A673 (cell line): ENCODE data around the gene PIGH. TPM values are rescaled to one million over a fixed set of nuclear protein-coding genes. Genes with fewer than 3 reads are reported as not detected.

Experiments
- BruUV-seq: library from RNA; stranded (reverse); fragments of 400-500 nt; replicated peaks from 2 replicates; lab custom pipeline; 2021; lab: Mats Ljungman, UMichigan
- CTCF ChIA-PET: fragments of 300-600 bp; sonication (Branson Sonifier 250); formaldehyde crosslinking; loops from one replicate; lab custom pipeline; 2022; ENCODE audit warnings: antibody characterized with exemption; lab: Charles Lee
- POLR2A ChIA-PET: fragments of 300-600 bp; sonication (Branson Sonifier 250); formaldehyde crosslinking; loops from one replicate; lab custom pipeline; 2022; ENCODE audit warnings: antibody characterized with exemption; ENCODE audit not compliant: low non-redundant PET; lab: Charles Lee
- DNase-seq: peaks from one replicate; pipeline ENCODE4 v3.0.0-alpha.2; 2015; ENCODE audit warnings: low spot score
- H3K27ac ChIP-seq: fragments of 200-600 bp; sonication (generic); 2 replicates; pipeline ENCODE4 v1.5.1; 2016; ENCODE audit warnings: mixed run types, low read depth, mild to moderate bottlenecking, mixed read lengths, antibody characterized with exemption, low read length; ENCODE audit not compliant: poor library complexity, severe bottlenecking
- H3K27me3 ChIP-seq: fragments of 200-600 bp; sonication (generic); replicated peaks from 2 replicates; pipeline ENCODE4 v1.6.1; 2017; ENCODE audit warnings: mixed run types, low read depth, mild to moderate bottlenecking, mixed read lengths, antibody characterized with exemption, low read length; ENCODE audit not compliant: insufficient read depth, poor library complexity
- H3K36me3 ChIP-seq: fragments of 200-600 bp; sonication (generic); 2 replicates; pipeline ENCODE4 v1.6.1; 2016; ENCODE audit warnings: mixed run types, mild to moderate bottlenecking, mixed read lengths, antibody characterized with exemption, low read length; ENCODE audit not compliant: insufficient read depth, poor library complexity, severe bottlenecking
- H3K4me1 ChIP-seq: fragments of 200-600 bp; sonication (generic); 2 replicates; pipeline ENCODE4 v1.6.1; 2017; ENCODE audit warnings: mixed run types, mild to moderate bottlenecking, mixed read lengths, antibody characterized with exemption, low read length; ENCODE audit not compliant: insufficient read depth, poor library complexity, severe bottlenecking
- H3K4me3 ChIP-seq: fragments of 200-600 bp; sonication (generic); 2 replicates; pipeline ENCODE4 v1.5.1; 2016; ENCODE audit warnings: low read depth, mixed run types, mild to moderate bottlenecking, mixed read lengths, low read length; ENCODE audit not compliant: poor library complexity, severe bottlenecking
- H3K9me3 ChIP-seq: fragments of 200-600 bp; sonication (generic); 2 replicates; pipeline ENCODE4 v1.6.1; 2016; ENCODE audit warnings: mixed run types, low read depth, mild to moderate bottlenecking, mixed read lengths, antibody characterized with exemption, low read length; ENCODE audit not compliant: poor library complexity, severe bottlenecking
- EZH2 ChIP-seq: fragments of 200-600 bp; sonication (generic); IDR thresholded peaks from 2 replicates; pipeline ENCODE4 v1.6.1; 2017; ENCODE audit warnings: borderline replicate concordance, low read depth, mild to moderate bottlenecking, mixed read lengths, antibody characterized with exemption, low read length; ENCODE audit not compliant: poor library complexity, severe bottlenecking
- intact Hi-C: fragments of 100-400 bp; cut with micrococcal nuclease; formaldehyde crosslinking; loops from one replicate; pipeline ENCODE4 v1.10.0; 2022; ENCODE audit not compliant: unreplicated experiment
- total RNA-seq: library from RNA; stranded (reverse); gene quantifications from 2 replicates; pipeline ENCODE4 v1.2.3, GENCODE V29; 2021
- TF ChIP-seq, protein P1 (sequence below): fragments of 300-800, 200-600 bp; sonication (generic); conservative IDR thresholded peaks from 2 replicates; pipeline ENCODE4 v1.5.1; 2017; ENCODE audit warnings: low read depth, mild to moderate bottlenecking, antibody characterized with exemption, low read length, moderate library complexity, mixed read lengths

PIGH gene
- total RNA-seq, 1 experiment from 2014 or later, result 25.7 TPM

- intact Hi-C loops, result loop anchor here (1.0 kb wide), 2 partner anchors 83 to 120 kb away; no protein-coding TSS in a partner anchor
- H3K4me1 ChIP-seq, result no peaks in the 10 kb centered on the region
- H3K27ac ChIP-seq, result no peak overlapping the region
- no peaks in the 10 kb centered on the region for H3K9me3 ChIP-seq
- H3K4me3 ChIP-seq, result no peak overlapping the region
- no TSS peak for BruUV-seq
- CTCF ChIA-PET, result interaction anchor here (0.6 to 2.1 kb wide), 3 partner anchors 83 to 120 kb away, joined by 3 to 23 read pairs (median 11); no protein-coding TSS in a partner anchor
- POLR2A ChIA-PET, result no interaction called here
- DNase-seq, result peak; percentile 41
- no peaks in the 10 kb centered on the region for H3K27me3 ChIP-seq
- H3K36me3 ChIP-seq, result peaks cover 3% of the 10 kb centered on the region
- TF ChIP-seq, protein P1, sequence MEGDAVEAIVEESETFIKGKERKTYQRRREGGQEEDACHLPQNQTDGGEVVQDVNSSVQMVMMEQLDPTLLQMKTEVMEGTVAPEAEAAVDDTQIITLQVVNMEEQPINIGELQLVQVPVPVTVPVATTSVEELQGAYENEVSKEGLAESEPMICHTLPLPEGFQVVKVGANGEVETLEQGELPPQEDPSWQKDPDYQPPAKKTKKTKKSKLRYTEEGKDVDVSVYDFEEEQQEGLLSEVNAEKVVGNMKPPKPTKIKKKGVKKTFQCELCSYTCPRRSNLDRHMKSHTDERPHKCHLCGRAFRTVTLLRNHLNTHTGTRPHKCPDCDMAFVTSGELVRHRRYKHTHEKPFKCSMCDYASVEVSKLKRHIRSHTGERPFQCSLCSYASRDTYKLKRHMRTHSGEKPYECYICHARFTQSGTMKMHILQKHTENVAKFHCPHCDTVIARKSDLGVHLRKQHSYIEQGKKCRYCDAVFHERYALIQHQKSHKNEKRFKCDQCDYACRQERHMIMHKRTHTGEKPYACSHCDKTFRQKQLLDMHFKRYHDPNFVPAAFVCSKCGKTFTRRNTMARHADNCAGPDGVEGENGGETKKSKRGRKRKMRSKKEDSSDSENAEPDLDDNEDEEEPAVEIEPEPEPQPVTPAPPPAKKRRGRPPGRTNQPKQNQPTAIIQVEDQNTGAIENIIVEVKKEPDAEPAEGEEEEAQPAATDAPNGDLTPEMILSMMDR, result peak; percentile 68
- no peak for TF ChIP-seq EZH2
These were observed 16.1 kb downstream of the PIGH start for GRCh38 chr14:67583711-67584644.

GRCh38 chr14:67582061-67582460 lies 18.0 kb downstream of the PIGH start:
- ChIA-PET POLR2A (no interaction called here), CTCF (interaction anchor here (0.7 to 1.0 kb wide), 3 partner anchors 37 to 122 kb away, joined by 3 to 4 read pairs (median 4); no protein-coding TSS in a partner anchor)
- H3K4me3 ChIP-seq, result no peak overlapping the region
- H3K27ac ChIP-seq, result no peak overlapping the region
- H3K27me3 ChIP-seq, result no peaks in the 10 kb centered on the region
- TF ChIP-seq, protein P1, result no peak
- no TSS peak for BruUV-seq
- H3K36me3 ChIP-seq, result no peaks in the 10 kb centered on the region
- no peaks in the 10 kb centered on the region for H3K9me3 ChIP-seq
- no peak for DNase-seq
- no peaks in the 10 kb centered on the region for H3K4me1 ChIP-seq
- intact Hi-C loops, result no loop called here

DNA sequence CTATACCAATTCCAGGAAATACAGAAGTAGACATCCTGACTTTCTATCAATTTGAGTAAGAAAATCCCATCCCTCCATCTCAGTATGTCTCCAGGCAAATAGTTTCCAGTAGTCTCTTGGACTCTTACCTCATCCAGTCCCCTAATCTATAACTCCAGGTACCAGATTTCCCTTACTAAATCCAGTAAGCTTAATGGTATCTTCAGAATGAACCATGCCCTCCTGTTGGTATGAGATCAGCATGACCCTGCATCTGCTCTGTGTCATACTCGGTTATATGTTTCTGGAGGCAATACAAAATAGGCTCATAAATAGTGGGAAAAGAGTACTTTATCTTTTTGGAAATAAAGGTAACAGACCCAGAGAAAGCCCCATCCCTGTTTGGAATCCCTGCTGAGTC lies 18.4 kb downstream of the PIGH start:
- Histone ChIP-seq H3K27ac (no peak overlapping the region), H3K4me1 (no peaks in the 10 kb centered on the region), H3K4me3 (no peak overlapping the region), H3K36me3 (no peaks in the 10 kb centered on the region), H3K27me3 (no peaks in the 10 kb centered on the region), H3K9me3 (no peaks in the 10 kb centered on the region)
- intact Hi-C loops, result no loop called here
- no peak for DNase-seq
- TF ChIP-seq, protein P1, result no peak
- TF ChIP-seq EZH2, result no peak
- no TSS peak for BruUV-seq
- ChIA-PET CTCF (interaction anchor here (0.6 to 1.1 kb wide), 5 partner anchors 10 to 123 kb away, joined by 3 to 5 read pairs (median 4); no protein-coding TSS in a partner anchor), POLR2A (interaction anchor here (0.7 kb wide), 1 partner anchor 942 kb away, joined by 3 read pairs; no protein-coding TSS in a partner anchor)
